WTC11 (cell line): ENCODE measurements around the gene ZNF333. TPM values are rescaled to one million over a fixed set of nuclear protein-coding genes. Genes with fewer than 3 reads are reported as not detected.

Source experiments
- ATAC-seq: fragments of 200-7000 bp; cut with Tn5 transposase; 2 replicates; pipeline ENCODE4 v1.10.0; 2021; ENCODE audit warnings: mild to moderate bottlenecking, moderate library complexity
- CTCF ChIA-PET: fragments of 300-600 bp; sonication (Branson Sonifier 250); formaldehyde crosslinking; loops from one replicate; lab custom pipeline; 2021; ENCODE audit warnings: antibody characterized with exemption; lab: Charles Lee
- POLR2A ChIA-PET: fragments of 350-600 bp; sonication (Branson Sonifier 250); formaldehyde crosslinking; loops from one replicate; lab custom pipeline; 2021; ENCODE audit warnings: antibody characterized with exemption; lab: Charles Lee
- DNase-seq: peaks from one replicate; pipeline ENCODE4 v3.0.0; 2021; ENCODE audit warnings: low spot score
- H3K27ac Mint-ChIP-seq: 2 replicates; pipeline ENCODE4 v1.8.0; 2021; ENCODE audit warnings: mixed read lengths
- H3K27me3 Mint-ChIP-seq: 2 replicates; pipeline ENCODE4 v1.8.0; 2021; ENCODE audit warnings: low read depth, mild to moderate bottlenecking, moderate library complexity, mixed read lengths
- H3K36me3 Mint-ChIP-seq: 2 replicates; pipeline ENCODE4 v1.8.0; 2021; ENCODE audit warnings: mixed read lengths
- H3K4me1 Mint-ChIP-seq: 2 replicates; pipeline ENCODE4 v1.8.0; 2022; ENCODE audit warnings: mixed read lengths
- H3K4me3 Mint-ChIP-seq: 2 replicates; pipeline ENCODE4 v1.8.0; 2021; ENCODE audit warnings: mild to moderate bottlenecking, moderate library complexity, mixed read lengths
- H3K9me3 Mint-ChIP-seq: 2 replicates; pipeline ENCODE4 v1.8.0; 2021; ENCODE audit warnings: mixed read lengths
- AFF4 ChIP-seq: sonication (generic); formaldehyde crosslinking; IDR thresholded peaks from 2 replicates; pipeline ENCODE4 v1.8.1; 2023; ENCODE audit warnings: mild to moderate bottlenecking, missing genetic modification reagents, borderline replicate concordance
- ARID4B ChIP-seq: sonication (generic); formaldehyde crosslinking; IDR thresholded peaks from 2 replicates; pipeline ENCODE4 v1.8.0; 2023; ENCODE audit warnings: missing genetic modification reagents, mild to moderate bottlenecking, borderline replicate concordance
- GRHL2 ChIP-seq: fragments of 250-450 bp; sonication (Bioruptor Pico); IDR thresholded peaks from 2 replicates; pipeline ENCODE4 v1.8.0; 2022; ENCODE audit warnings: mild to moderate bottlenecking, moderate library complexity; ENCODE audit not compliant: insufficient replicate concordance, severe bottlenecking
- HMGXB4 ChIP-seq: sonication (generic); formaldehyde crosslinking; IDR thresholded peaks from 2 replicates; pipeline ENCODE4 v1.8.1; 2023; ENCODE audit warnings: mild to moderate bottlenecking, moderate library complexity, missing genetic modification reagents
- PRRX2 ChIP-seq: fragments of 250-450 bp; sonication (Bioruptor Pico); IDR thresholded peaks from 2 replicates; pipeline ENCODE4 v1.8.0; 2021; ENCODE audit warnings: mild to moderate bottlenecking
- SMAD4 ChIP-seq: sonication (generic); formaldehyde crosslinking; IDR thresholded peaks from 2 replicates; pipeline ENCODE4 v1.8.0; 2022; ENCODE audit warnings: mild to moderate bottlenecking, missing genetic modification reagents
- STAT6 ChIP-seq: sonication (generic); formaldehyde crosslinking; conservative IDR thresholded peaks from 2 replicates; pipeline ENCODE4 v1.8.1; 2023; ENCODE audit warnings: mild to moderate bottlenecking, low read depth, missing genetic modification reagents, moderate library complexity
- TEAD1 ChIP-seq: sonication (generic); formaldehyde crosslinking; IDR thresholded peaks from 2 replicates; pipeline ENCODE4 v1.8.0; 2022; ENCODE audit warnings: mild to moderate bottlenecking, missing genetic modification reagents
- ZNF219 ChIP-seq: sonication (generic); formaldehyde crosslinking; IDR thresholded peaks from 2 replicates; pipeline ENCODE4 v1.8.0; 2023; ENCODE audit warnings: missing genetic modification reagents, mild to moderate bottlenecking, borderline replicate concordance
- ZNF232 ChIP-seq: sonication (generic); formaldehyde crosslinking; IDR thresholded peaks from 2 replicates; pipeline ENCODE4 v1.8.0; 2022; ENCODE audit warnings: mild to moderate bottlenecking, missing genetic modification reagents
- ZNF263 ChIP-seq: sonication (generic); formaldehyde crosslinking; IDR thresholded peaks from 2 replicates; pipeline ENCODE4 v1.8.1; 2022; ENCODE audit warnings: low read depth, mild to moderate bottlenecking, moderate library complexity, missing genetic modification reagents
- ZNF416 ChIP-seq: fragments of 250-450 bp; sonication (Bioruptor Pico); IDR thresholded peaks from 2 replicates; pipeline ENCODE4 v1.9.0; 2021; ENCODE audit warnings: mild to moderate bottlenecking, inconsistent platforms
- ZNF423 ChIP-seq: fragments of 250-450 bp; sonication (Bioruptor Pico); IDR thresholded peaks from 2 replicates; pipeline ENCODE4 v2.1.2; 2022; ENCODE audit warnings: mild to moderate bottlenecking, moderate library complexity
- ZNF512 ChIP-seq: sonication (generic); formaldehyde crosslinking; IDR thresholded peaks from 2 replicates; pipeline ENCODE4 v1.8.1; 2022; ENCODE audit warnings: missing genetic modification reagents, borderline replicate concordance
- ZNF671 ChIP-seq: fragments of 250-450 bp; sonication (Bioruptor Pico); IDR thresholded peaks from 2 replicates; pipeline ENCODE4 v1.8.0; 2021; ENCODE audit warnings: mild to moderate bottlenecking
- total RNA-seq: library from RNA; stranded (reverse); gene quantifications from 3 replicates; pipeline ENCODE4 v1.2.3, GENCODE V29; 2021

The ZNF333 gene
- total RNA-seq, 1 experiment from 2014 or later = 16.2 TPM

- TF ChIP-seq ZNF423 (CRISPR knock-in tag) (no peak), AFF4 (CRISPR knock-in tag) (no peak)
- TF ChIP-seq, all 79 proteins: peak for 0
These were observed 26.0 kb downstream of the ZNF333 start (continued) for GRCh38 chr19:14715841-14716240.

- Mint-ChIP-seq H3K36me3 (peaks cover 96% of the 10 kb centered on the region), H3K27me3 (peaks cover 17% of the 10 kb centered on the region)
- no peak for ATAC-seq
These were observed 28.8 kb downstream of the ZNF333 start for GRCh38 chr19:14718522-14719116.

More at GRCh38 chr19:14718522-14719116, 28.8 kb downstream of the ZNF333 start:
- no peaks in the 10 kb centered on the region for H3K4me1 Mint-ChIP-seq
- DNase-seq = no peak
- POLR2A ChIA-PET = no interaction called here
- no peak overlapping the region for H3K4me3 Mint-ChIP-seq
- peaks cover 95% of the 10 kb centered on the region for H3K9me3 Mint-ChIP-seq
- CTCF ChIA-PET = no interaction called here
- H3K27ac Mint-ChIP-seq = no peak overlapping the region
- TF ChIP-seq ZNF416 (CRISPR knock-in tag) = no peak
- TF ChIP-seq SMAD4 (CRISPR knock-in tag) = no peak
- no peak for TF ChIP-seq GRHL2
- TF ChIP-seq ZNF671 (CRISPR knock-in tag) = no peak
- TF ChIP-seq ARID4B = no peak
- TF ChIP-seq ZNF512 (CRISPR knock-in tag) = no peak
- TF ChIP-seq TEAD1 (CRISPR knock-in tag) = no peak
- TF ChIP-seq ZNF219 (CRISPR knock-in tag) = no peak
- TF ChIP-seq HMGXB4 = no peak
- TF ChIP-seq PRRX2 (CRISPR knock-in tag) = no peak
- TF ChIP-seq ZNF232 = no peak
- TF ChIP-seq STAT6 (CRISPR knock-in tag) = no peak
- TF ChIP-seq ZNF263 (CRISPR knock-in tag) = no peak
